Sigmoid colon (tissue), 7 donors: ENCODE results near the gene PDE4A. TPM values are rescaled to one million over a fixed set of nuclear protein-coding genes. Genes with fewer than 3 reads are reported as not detected.
A peak's percentile ranks its signal among the peaks of the same experiment; 100 is the strongest.

Experiments used
- DNase-seq: peaks from one replicate; pipeline ENCODE4 v3.0.0-alpha.2; 2019
- H3K27ac ChIP-seq, 4 donors: fragments of 200-600 bp; sonication (generic); one replicate each; pipeline ENCODE4 v1.5.1; 2016 to 2019; ENCODE audit warnings: mild to moderate bottlenecking in 1 of 4
- H3K27me3 ChIP-seq, 3 donors: fragments of 200-600 bp; sonication (generic); one replicate each; pipeline ENCODE4 v1.5.1; 2019; ENCODE audit warnings: mild to moderate bottlenecking in 1 of 3
- H3K36me3 ChIP-seq, 4 donors: fragments of 200-600 bp; sonication (generic); one replicate each; pipeline ENCODE4 v1.5.1; 2016 to 2019
- H3K4me1 ChIP-seq, 4 donors: fragments of 200-600 bp; sonication (generic); one replicate each; pipeline ENCODE4 v1.5.1; 2017 to 2019
- H3K4me3 ChIP-seq, 4 donors: fragments of 200-600 bp; sonication (generic); one replicate each; pipeline ENCODE4 v1.5.1; 2017 to 2019; ENCODE audit warnings: mild to moderate bottlenecking in 2 of 4, moderate library complexity in 1 of 4
- H3K9me3 ChIP-seq, 4 donors: fragments of 200-600 bp in 3 of 4; sonication (generic) in 3 of 4; one replicate each; pipeline versions ENCODE4 v1.5.1 to v1.6.1; 2013 to 2019
- CTCF ChIP-seq, 4 experiments: fragments of 450-650 bp in 3 of 4; fragments of 200-600 bp in 1 of 4; IDR thresholded peaks; one replicate each; pipeline ENCODE4 v1.5.1; 2016 to 2019; ENCODE audit warnings: antibody characterized with exemption in 4 of 4, mild to moderate bottlenecking in 3 of 4, moderate library complexity in 2 of 4
- EP300 ChIP-seq, 4 donors: sonication (generic); formaldehyde crosslinking; IDR thresholded peaks; one replicate each; pipeline ENCODE4 v1.6.1; 2017; ENCODE audit warnings: antibody characterized with exemption in 4 of 4
- POLR2A ChIP-seq, 2 donors: fragments of 450-650 bp; IDR thresholded peaks; one replicate each; pipeline ENCODE4 v1.6.1; 2016; ENCODE audit warnings: antibody characterized with exemption in 2 of 2, mild to moderate bottlenecking in 2 of 2, moderate library complexity in 2 of 2
- POLR2AphosphoS5 ChIP-seq, 4 donors: sonication (generic); formaldehyde crosslinking; IDR thresholded peaks; one replicate each; pipeline ENCODE4 v1.6.1; 2017; ENCODE audit warnings: antibody characterized with exemption in 4 of 4
- WGBS, 2 donors: extraction: QIAGEN DNeasy Blood & Tissue Kit; methylation state at CpG; one replicate each; pipeline ENCODE4 v1.1.7; 2013; 5-methylcytosine and 5-hydroxymethylcytosine counted together
- intact Hi-C: fragments of 100-400 bp; cut with DNase I; formaldehyde crosslinking; loops from one replicate; pipeline ENCODE4 v1.15.1; 2023
- polyA plus RNA-seq, 3 donors: library from polyadenylated mRNA; stranded (reverse); fragments of 200-250 nt; gene quantifications; one replicate each; pipeline ENCODE4 v1.2.3, GENCODE V29; 2013
- total RNA-seq, 4 donors: library from RNA; depleted of rRNA; stranded (reverse); fragments of >200 nt; gene quantifications; one replicate each; pipeline ENCODE4 v1.1.0, GENCODE V29; 2016
- donor health status: healthy with polysubstance abuse.
- donor health status: Bipolar disorder and iron deficiency.
- donor health status: healthy.

Gene PDE4A
- total and polyA plus RNA-seq, 7 donors: 4.2 to 14.7 (median 7.6) TPM

DNA sequence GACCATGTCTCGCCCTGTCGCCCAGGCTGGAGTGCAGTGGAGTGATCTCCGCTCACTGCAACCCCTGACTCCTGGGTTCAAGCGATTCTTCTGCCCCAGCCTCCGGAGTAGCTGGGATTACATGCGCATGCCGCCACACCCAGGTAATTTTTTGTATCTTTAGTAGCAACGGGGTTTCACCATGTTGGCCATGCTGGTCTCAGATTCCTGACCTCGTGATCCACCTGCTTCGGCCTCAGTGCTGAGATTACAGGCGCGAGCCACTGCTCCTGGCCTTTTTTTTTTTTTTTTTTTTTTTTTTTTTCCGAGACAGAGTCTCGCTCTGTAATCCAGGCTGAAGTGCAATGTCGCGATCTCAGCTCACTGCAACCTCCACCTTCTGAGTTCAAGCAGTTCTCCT is 87.7 kb downstream of the PDE4A start:
- intact Hi-C loops: no loop called here
- 84 to 93% methylated on average over 16 of the region's 16 CpGs for WGBS, 2 donors
- DNase-seq: no peak
- Histone ChIP-seq H3K27ac (no peak overlapping the region), H3K4me3 (no peak overlapping the region), H3K4me1 (peaks cover 0 to 11% (median 7%) of the 10 kb centered on the region in 4 donors), H3K36me3 (no peaks in the 10 kb centered on the region), H3K27me3 (peaks cover 10 to 47% (median 29%) of the 10 kb centered on the region in 3 donors), H3K9me3 (no peaks in the 10 kb centered on the region)
- no peak for TF ChIP-seq POLR2AphosphoS5 (IDR thresholded peaks at IDR 0.05)
- TF ChIP-seq EP300 (IDR thresholded peaks at IDR 0.05): no peak
- no peak for TF ChIP-seq POLR2A (IDR thresholded peaks at IDR 0.05)
- TF ChIP-seq CTCF (IDR thresholded peaks at IDR 0.05): no peak

GRCh38 chr19:10508707-10509106 is 88.4 kb downstream of the PDE4A start:
- H3K4me1 ChIP-seq: peaks cover 0 to 7% (median 3%) of the 10 kb centered on the region in 4 donors
- whole genome bisulfite sequencing, 2 donors: 70 to 88% methylated on average over 3 of the region's 3 CpGs

GRCh38 chr19:10510301-10510802 is 90.0 kb downstream of the PDE4A start:
- WGBS, 2 donors: 4 to 6% methylated on average over 15 of the region's 15 CpGs
- H3K9me3 ChIP-seq: no peaks in the 10 kb centered on the region
- intact Hi-C loops: no loop called here
- peaks cover 33 to 70% (median 52%) of the 10 kb centered on the region in 3 donors for H3K27me3 ChIP-seq
- H3K4me3 ChIP-seq: no peak overlapping the region
- no peak overlapping the region for H3K27ac ChIP-seq
- H3K4me1 ChIP-seq: peaks cover 0 to 14% (median 7%) of the 10 kb centered on the region in 4 donors
- no peak for DNase-seq
- TF ChIP-seq POLR2AphosphoS5 (IDR thresholded peaks at IDR 0.05): no peak
- TF ChIP-seq CTCF (IDR thresholded peaks at IDR 0.05): peak in 3 of 4 experiments; percentile 23 to 52 (median 27)
- TF ChIP-seq POLR2A (IDR thresholded peaks at IDR 0.05): no peak
- no peak for TF ChIP-seq EP300 (IDR thresholded peaks at IDR 0.05)
- no peaks in the 10 kb centered on the region for H3K36me3 ChIP-seq

More at GRCh38 chr19:10508707-10509106, 88.4 kb downstream of the PDE4A start:
- intact Hi-C loops: no loop called here
- no peak overlapping the region for H3K27ac ChIP-seq
- no peaks in the 10 kb centered on the region for H3K36me3 ChIP-seq
- peaks cover 16 to 54% (median 36%) of the 10 kb centered on the region in 3 donors for H3K27me3 ChIP-seq
- H3K4me3 ChIP-seq: no peak overlapping the region
- DNase-seq: no peak
- TF ChIP-seq POLR2A (IDR thresholded peaks at IDR 0.05): no peak
- no peaks in the 10 kb centered on the region for H3K9me3 ChIP-seq

DNA sequence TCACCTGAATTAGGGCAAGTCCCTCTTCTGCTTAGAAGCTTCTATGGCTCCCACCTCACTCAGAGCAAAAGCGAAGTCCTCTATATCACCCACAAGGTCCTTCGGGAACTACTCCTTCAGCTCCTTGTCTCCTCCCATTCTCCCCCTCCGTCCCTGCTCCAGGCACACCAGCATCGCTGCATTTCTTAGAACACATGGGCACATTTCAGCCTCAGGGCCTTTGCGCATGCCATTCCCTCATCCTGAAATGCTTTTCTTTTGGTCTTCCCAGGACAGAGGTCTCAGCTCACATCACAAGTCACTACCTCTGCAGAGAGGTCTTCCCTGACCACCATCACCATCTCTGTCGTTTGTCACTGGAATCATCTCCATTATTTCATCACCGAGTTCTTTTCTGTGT is 92.9 kb downstream of the PDE4A start:
- no peak for TF ChIP-seq CTCF (IDR thresholded peaks at IDR 0.05)
- TF ChIP-seq POLR2A (IDR thresholded peaks at IDR 0.05): no peak
- no peak for TF ChIP-seq POLR2AphosphoS5 (IDR thresholded peaks at IDR 0.05)
- no peak for TF ChIP-seq EP300 (IDR thresholded peaks at IDR 0.05)
- H3K9me3 ChIP-seq: no peaks in the 10 kb centered on the region
- H3K27me3 ChIP-seq: peaks cover 50 to 99% (median 78%) of the 10 kb centered on the region in 3 donors
- intact Hi-C loops: no loop called here
- H3K4me3 ChIP-seq: no peak overlapping the region
- H3K4me1 ChIP-seq: peaks cover 0 to 30% (median 17%) of the 10 kb centered on the region in 4 donors
- H3K27ac ChIP-seq: no peak overlapping the region
- 79 to 83% methylated on average over 7 of the region's 7 CpGs for WGBS, 2 donors
- no peak for DNase-seq
- no peaks in the 10 kb centered on the region for H3K36me3 ChIP-seq

DNA sequence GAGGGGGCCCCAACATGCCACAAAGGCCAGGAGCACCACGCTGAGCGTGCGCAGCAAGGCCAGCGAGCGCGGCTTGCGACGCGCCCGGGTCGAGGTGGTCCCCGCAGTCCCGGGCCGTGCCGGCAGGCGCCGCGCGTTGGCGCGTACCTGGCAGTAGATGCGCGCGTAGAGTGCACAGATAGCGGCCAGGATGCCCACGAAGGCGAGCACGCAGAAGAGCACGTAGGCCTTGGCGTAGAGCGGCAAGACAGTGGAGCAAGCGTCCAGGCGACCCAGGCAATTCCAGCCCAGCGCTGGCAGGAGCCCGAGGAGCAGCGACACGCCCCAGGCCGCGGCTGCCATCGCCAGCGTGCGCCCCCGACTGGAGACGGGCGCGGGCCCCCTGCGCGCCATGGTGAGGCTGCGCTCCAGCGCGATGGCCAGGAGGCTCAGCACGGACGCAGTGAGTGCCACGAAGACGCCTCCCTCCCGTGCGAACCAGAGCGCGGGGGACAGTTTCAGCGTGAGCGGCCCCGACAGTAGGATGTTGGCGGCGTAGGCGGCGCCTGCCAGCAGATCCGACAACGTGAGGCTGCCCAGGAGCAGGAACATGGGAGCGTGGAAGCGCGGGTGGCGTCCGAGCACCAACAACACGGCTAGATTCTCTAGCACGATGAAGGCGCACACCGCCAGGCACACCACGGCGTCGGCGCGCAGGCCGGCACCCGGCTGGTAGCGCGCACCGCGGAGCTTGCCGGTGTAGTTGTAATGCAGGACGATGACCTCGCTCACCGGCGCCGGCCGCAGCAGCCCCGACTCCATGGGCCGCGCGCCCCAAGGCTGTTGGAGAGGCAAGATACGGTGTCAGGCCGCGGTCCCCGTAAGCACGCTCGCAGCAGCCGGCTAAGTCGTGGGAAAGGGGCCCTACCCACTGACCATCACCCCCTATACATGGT is 94.1 kb downstream of the PDE4A start:
- Histone ChIP-seq H3K4me1 (peaks cover 0 to 35% (median 21%) of the 10 kb centered on the region in 4 donors), H3K4me3 (no peak overlapping the region), H3K27ac (no peak overlapping the region), H3K27me3 (peaks cover 55 to 100% (median 81%) of the 10 kb centered on the region in 3 donors), H3K9me3 (no peaks in the 10 kb centered on the region), H3K36me3 (no peaks in the 10 kb centered on the region)
- WGBS, 2 donors: 6 to 7% methylated on average over 107 of the region's 107 CpGs
- TF ChIP-seq EP300 (IDR thresholded peaks at IDR 0.05) (no peak), POLR2A (IDR thresholded peaks at IDR 0.05) (no peak), POLR2AphosphoS5 (IDR thresholded peaks at IDR 0.05) (no peak), CTCF (IDR thresholded peaks at IDR 0.05) (no peak)
- DNase-seq: no peak
- intact Hi-C loops: no loop called here
